ENCODE data around the gene SDK2. TPM values are rescaled to one million over a fixed set of nuclear protein-coding genes. Genes with fewer than 3 reads are reported as not detected.

The SDK2 gene
- total RNA-seq, 2 experiments from 2014 or later = 10.5 to 11.9 TPM

GRCh38 chr17:73414171-73414955 is 229.9 kb downstream of the SDK2 start:
- POLR2A ChIA-PET = no interaction called here
- Mint-ChIP-seq H3K27me3 (no peaks in the 10 kb centered on the region), H3K4me3 (no peak overlapping the region), H3K9me3 (no peaks in the 10 kb centered on the region), H3K36me3 (ENCODE audit: low read depth) (no peaks in the 10 kb centered on the region), H3K27ac (no peak overlapping the region), H3K4me1 (no peaks in the 10 kb centered on the region)
- CTCF ChIA-PET = no interaction called here
- DNase-seq = no peak

- Mint-ChIP-seq H3K27ac (no peak overlapping the region), H3K4me1 (no peaks in the 10 kb centered on the region), H3K9me3 (no peaks in the 10 kb centered on the region), H3K4me3 (no peak overlapping the region), H3K36me3 (ENCODE audit: low read depth) (no peaks in the 10 kb centered on the region), H3K27me3 (no peaks in the 10 kb centered on the region)
- DNase-seq = no peak
- POLR2A ChIA-PET = no interaction called here
- CTCF ChIA-PET = no interaction called here
These were observed 231.3 kb downstream of the SDK2 start for GRCh38 chr17:73412914-73413313.

GRCh38 chr17:73411313-73411747 is 232.9 kb downstream of the SDK2 start:
- no peak overlapping the region for H3K4me3 Mint-ChIP-seq
- H3K36me3 Mint-ChIP-seq (ENCODE audit: low read depth) = no peaks in the 10 kb centered on the region
- no peaks in the 10 kb centered on the region for H3K27me3 Mint-ChIP-seq
- H3K27ac Mint-ChIP-seq = no peak overlapping the region
- no peaks in the 10 kb centered on the region for H3K9me3 Mint-ChIP-seq
- H3K4me1 Mint-ChIP-seq = no peaks in the 10 kb centered on the region
- ChIA-PET POLR2A (no interaction called here), CTCF (interaction anchor here (0.6 to 0.7 kb wide), 3 partner anchors 78 to 160 kb away, joined by 3 to 6 read pairs (median 5); no protein-coding TSS in a partner anchor)
- DNase-seq = no peak

DNA sequence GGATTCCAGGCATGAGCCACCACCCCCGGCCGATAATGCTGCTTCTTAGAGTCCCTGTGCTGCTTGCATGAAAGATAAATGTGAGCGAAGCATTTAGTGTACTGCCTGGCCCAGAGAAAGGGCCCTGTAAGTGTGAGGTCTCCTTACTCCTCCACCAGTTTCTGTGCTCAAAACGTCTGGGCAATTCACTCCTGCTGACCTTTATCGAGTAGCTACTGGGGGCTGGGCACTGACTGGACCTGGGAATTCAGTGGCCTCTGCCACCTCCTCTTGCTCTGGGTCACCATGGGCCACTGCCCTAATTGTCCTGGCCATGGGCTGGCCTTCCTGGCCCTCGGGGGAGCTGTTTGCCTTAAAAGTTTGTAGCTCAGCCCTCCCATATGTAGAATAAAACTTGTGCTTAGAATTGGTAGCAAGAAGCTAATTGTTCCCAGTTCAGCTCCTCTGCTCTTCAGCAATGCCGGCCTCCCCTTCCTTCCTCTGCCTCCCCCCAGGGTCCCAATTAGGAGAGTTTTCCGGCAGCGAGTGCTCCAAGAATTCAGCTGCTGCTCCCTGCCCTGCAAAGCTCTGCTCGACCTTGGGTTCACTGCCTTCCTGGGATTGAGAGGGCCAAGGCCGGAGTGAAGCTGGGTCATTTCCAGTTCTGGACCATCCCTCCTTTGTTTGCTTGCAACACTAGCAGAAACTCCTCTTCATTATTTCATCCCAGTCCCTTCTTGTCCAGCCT is 233.5 kb downstream of the SDK2 start:
- POLR2A ChIA-PET = no interaction called here
- Mint-ChIP-seq H3K36me3 (ENCODE audit: low read depth) (no peaks in the 10 kb centered on the region), H3K27me3 (no peaks in the 10 kb centered on the region), H3K4me1 (no peaks in the 10 kb centered on the region), H3K4me3 (no peak overlapping the region), H3K27ac (no peak overlapping the region), H3K9me3 (no peaks in the 10 kb centered on the region)
- no peak for DNase-seq
- CTCF ChIA-PET = interaction anchor here (0.6 to 1.0 kb wide), 5 partner anchors 17 to 302 kb away, joined by 3 to 6 read pairs (median 4); no protein-coding TSS in a partner anchor

- ChIA-PET POLR2A (no interaction called here), CTCF (interaction anchor here (0.6 to 1.4 kb wide), 3 partner anchors 12 to 342 kb away, joined by 3 read pairs; no protein-coding TSS in a partner anchor)
- Mint-ChIP-seq H3K27ac (no peak overlapping the region), H3K36me3 (ENCODE audit: low read depth) (no peaks in the 10 kb centered on the region), H3K9me3 (no peaks in the 10 kb centered on the region), H3K4me3 (no peak overlapping the region), H3K4me1 (no peaks in the 10 kb centered on the region), H3K27me3 (no peaks in the 10 kb centered on the region)
- no peak for DNase-seq
These were observed 240.0 kb downstream of the SDK2 start for GRCh38 chr17:73404246-73404645.

GRCh38 chr17:73402466-73402865 is 241.8 kb downstream of the SDK2 start:
- Mint-ChIP-seq H3K9me3 (no peaks in the 10 kb centered on the region), H3K36me3 (ENCODE audit: low read depth) (no peaks in the 10 kb centered on the region), H3K4me3 (no peak overlapping the region), H3K4me1 (no peaks in the 10 kb centered on the region), H3K27ac (no peak overlapping the region), H3K27me3 (no peaks in the 10 kb centered on the region)
- ChIA-PET POLR2A (no interaction called here), CTCF (no interaction called here)
- DNase-seq = no peak

- DNase-seq = peak; percentile 28
- CTCF ChIA-PET = no interaction called here
These were observed 242.3 kb downstream of the SDK2 start for GRCh38 chr17:73401911-73402310.

GRCh38 chr17:73400915-73401545 is 243.2 kb downstream of the SDK2 start:
- Mint-ChIP-seq H3K4me3 (no peak overlapping the region), H3K36me3 (ENCODE audit: low read depth) (no peaks in the 10 kb centered on the region), H3K27me3 (no peaks in the 10 kb centered on the region), H3K27ac (no peak overlapping the region), H3K9me3 (no peaks in the 10 kb centered on the region), H3K4me1 (no peaks in the 10 kb centered on the region)
- POLR2A ChIA-PET = no interaction called here
- no peak for DNase-seq
- CTCF ChIA-PET = no interaction called here

More at GRCh38 chr17:73401911-73402310, 242.3 kb downstream of the SDK2 start:
- H3K4me3 Mint-ChIP-seq = no peak overlapping the region
- POLR2A ChIA-PET = no interaction called here
- no peaks in the 10 kb centered on the region for H3K4me1 Mint-ChIP-seq
- H3K27me3 Mint-ChIP-seq = no peaks in the 10 kb centered on the region
- H3K27ac Mint-ChIP-seq = no peak overlapping the region
- no peaks in the 10 kb centered on the region for H3K9me3 Mint-ChIP-seq
- no peaks in the 10 kb centered on the region for H3K36me3 Mint-ChIP-seq (ENCODE audit: low read depth)

- H3K27me3 Mint-ChIP-seq = no peaks in the 10 kb centered on the region
- CTCF ChIA-PET = no interaction called here
- no peak overlapping the region for H3K27ac Mint-ChIP-seq
- H3K9me3 Mint-ChIP-seq = no peaks in the 10 kb centered on the region
- POLR2A ChIA-PET = no interaction called here
- no peak for DNase-seq
- no peak overlapping the region for H3K4me3 Mint-ChIP-seq
- no peaks in the 10 kb centered on the region for H3K36me3 Mint-ChIP-seq (ENCODE audit: low read depth)
- H3K4me1 Mint-ChIP-seq = no peaks in the 10 kb centered on the region
These were observed 245.2 kb downstream of the SDK2 start for GRCh38 chr17:73399056-73399455.

- Mint-ChIP-seq H3K9me3 (no peaks in the 10 kb centered on the region), H3K4me3 (no peak overlapping the region), H3K36me3 (ENCODE audit: low read depth) (no peaks in the 10 kb centered on the region), H3K4me1 (no peaks in the 10 kb centered on the region), H3K27me3 (no peaks in the 10 kb centered on the region), H3K27ac (no peak overlapping the region)
- ChIA-PET CTCF (no interaction called here), POLR2A (no interaction called here)
- DNase-seq = no peak
These were observed 246.2 kb downstream of the SDK2 start for GRCh38 chr17:73397856-73398540.

GRCh38 chr17:73397278-73397826 is 246.9 kb downstream of the SDK2 start:
- ChIA-PET CTCF (no interaction called here), POLR2A (no interaction called here)
- Mint-ChIP-seq H3K27me3 (no peaks in the 10 kb centered on the region), H3K9me3 (no peaks in the 10 kb centered on the region), H3K36me3 (ENCODE audit: low read depth) (no peaks in the 10 kb centered on the region), H3K27ac (no peak overlapping the region), H3K4me3 (no peak overlapping the region), H3K4me1 (no peaks in the 10 kb centered on the region)
- no peak for DNase-seq

- POLR2A ChIA-PET = no interaction called here
- Mint-ChIP-seq H3K27ac (no peak overlapping the region), H3K9me3 (no peaks in the 10 kb centered on the region), H3K27me3 (no peaks in the 10 kb centered on the region), H3K36me3 (ENCODE audit: low read depth) (no peaks in the 10 kb centered on the region), H3K4me3 (no peak overlapping the region), H3K4me1 (no peaks in the 10 kb centered on the region)
- CTCF ChIA-PET = no interaction called here
- no peak for DNase-seq
These were observed 247.6 kb downstream of the SDK2 start for GRCh38 chr17:73396431-73397277.
